Measurements from ENCODE around the gene ADIPOR1.

GRCh38 chr1:203006948-203007871 is 49.1 kb upstream of the ADIPOR1 start, which contains the start of gene TMEM183A:
- TF ChIP-seq REST (IDR thresholded peaks at IDR 0.05; ENCODE audit: insufficient read depth in 1 of 2, low read depth in 2 of 2, low read length in 2 of 2) (peak in 1 of 2 experiments; percentile 40; a peak in 1 of 4 replicates), POLR2AphosphoS5 (IDR thresholded peaks at IDR 0.05; ENCODE audit: low read depth, low read length) (peak; percentile 95), TAF1 (IDR thresholded peaks at IDR 0.05; ENCODE audit: borderline replicate concordance, insufficient read depth, low read length) (peak; percentile 85; the same call in 1 of the 2 replicates), SIN3A (IDR thresholded peaks at IDR 0.05; ENCODE audit: borderline replicate concordance, insufficient read depth, low read length) (peak; percentile 73; the same call in 1 of the 2 replicates), FOXP2 (optimal IDR thresholded peaks at IDR 0.05; ENCODE audit: borderline replicate concordance, extremely low read depth, extremely low read length, insufficient read depth) (peak; percentile 83)

Data from PFSK-1 (cell line).